ENCODE data around the gene TMEM138.

The TMEM138 gene

DNA sequence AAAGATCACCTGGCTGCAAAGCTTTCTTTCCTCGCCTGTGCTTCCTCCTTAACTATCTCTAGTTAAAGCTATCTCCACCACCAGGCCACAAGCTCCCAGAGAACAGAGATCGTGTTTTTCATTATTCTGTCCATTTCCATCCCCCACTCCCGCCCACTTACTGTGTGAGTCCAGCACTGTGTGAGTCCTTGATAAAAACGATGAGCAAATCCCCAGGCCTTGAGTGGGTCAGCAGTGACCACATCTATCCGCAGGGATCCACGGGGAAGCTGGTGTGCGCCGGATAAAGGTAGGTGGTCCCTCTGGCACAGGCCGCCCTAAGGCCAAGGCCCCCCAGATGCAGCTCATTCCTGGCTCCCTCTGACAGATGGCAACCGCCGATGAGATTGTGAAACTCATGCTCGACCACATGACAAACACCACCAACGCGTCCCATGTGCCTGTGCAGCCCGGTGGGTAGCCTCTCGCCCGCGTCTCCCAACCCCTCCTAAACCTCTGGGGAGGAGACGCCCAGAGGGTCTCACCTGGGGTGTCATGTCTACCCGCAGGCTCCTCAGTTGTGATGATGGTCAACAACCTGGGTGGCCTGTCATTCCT is 19.9 kb upstream of the TMEM138 start:
- DNase-seq (ENCODE audit: low read depth): no peak

DNA sequence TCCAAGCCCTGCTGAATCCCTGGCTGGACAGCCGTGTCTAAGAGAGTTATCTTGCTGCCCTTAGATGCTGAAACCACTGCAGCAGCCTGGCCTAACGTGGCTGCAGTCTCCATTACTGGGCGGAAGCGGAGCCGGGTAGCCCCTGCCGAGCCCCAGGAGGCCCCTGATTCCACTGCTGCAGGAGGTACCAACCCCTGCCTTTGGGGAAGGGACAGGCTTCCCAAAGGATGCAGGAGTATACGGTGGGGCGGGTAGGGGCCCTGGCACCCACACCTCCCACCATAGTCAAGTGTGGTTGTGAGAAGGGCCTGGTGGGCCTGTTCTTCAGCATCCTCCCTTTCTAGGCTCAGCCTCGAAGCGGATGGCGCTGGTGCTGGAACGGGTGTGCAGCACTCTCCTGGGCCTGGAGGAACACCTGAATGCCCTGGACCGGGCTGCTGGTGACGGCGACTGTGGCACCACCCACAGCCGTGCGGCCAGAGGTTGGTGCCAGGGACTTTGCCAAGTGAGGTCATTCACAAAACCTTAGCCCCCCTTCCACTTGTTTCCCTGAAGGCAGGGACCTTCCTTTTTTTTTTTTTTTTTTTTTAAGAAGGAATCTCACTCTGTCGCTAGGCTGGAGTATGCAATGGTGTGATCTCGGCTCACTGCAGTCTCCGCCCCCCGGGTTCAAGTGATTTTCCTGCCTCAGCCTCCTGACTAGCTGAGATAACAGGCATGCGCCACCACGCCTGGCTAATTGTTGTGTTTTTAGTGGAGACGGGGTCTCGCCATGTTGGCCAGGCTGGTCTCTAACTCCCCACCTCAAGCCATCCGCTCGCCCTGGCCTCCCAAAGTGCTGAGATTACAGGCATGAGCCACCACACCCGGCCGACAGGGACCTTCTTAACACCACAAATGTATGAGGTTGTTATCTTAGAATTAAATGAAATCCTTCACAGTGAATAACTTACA is 18.1 kb upstream of the TMEM138 start:
- DNase-seq (ENCODE audit: low read depth): no peak

DNA sequence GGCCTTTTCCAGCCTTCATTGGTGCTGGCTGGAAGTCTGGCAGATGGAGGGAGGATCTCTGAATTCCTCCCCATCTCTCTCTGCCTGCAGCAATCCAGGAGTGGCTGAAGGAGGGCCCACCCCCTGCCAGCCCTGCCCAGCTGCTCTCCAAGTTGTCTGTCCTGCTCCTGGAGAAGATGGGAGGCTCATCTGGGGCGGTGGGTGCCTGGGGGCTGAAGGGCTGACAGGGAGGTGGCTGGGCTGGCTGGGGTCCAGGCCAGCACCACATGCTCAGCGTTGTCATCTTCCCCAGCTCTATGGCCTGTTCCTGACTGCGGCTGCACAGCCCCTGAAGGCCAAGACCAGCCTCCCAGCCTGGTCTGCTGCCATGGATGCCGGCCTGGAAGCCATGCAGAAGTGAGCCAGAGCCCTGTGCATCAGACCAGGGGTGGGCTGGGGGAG is 17.0 kb upstream of the TMEM138 start:
- DNase-seq (ENCODE audit: low read depth): no peak

DNA sequence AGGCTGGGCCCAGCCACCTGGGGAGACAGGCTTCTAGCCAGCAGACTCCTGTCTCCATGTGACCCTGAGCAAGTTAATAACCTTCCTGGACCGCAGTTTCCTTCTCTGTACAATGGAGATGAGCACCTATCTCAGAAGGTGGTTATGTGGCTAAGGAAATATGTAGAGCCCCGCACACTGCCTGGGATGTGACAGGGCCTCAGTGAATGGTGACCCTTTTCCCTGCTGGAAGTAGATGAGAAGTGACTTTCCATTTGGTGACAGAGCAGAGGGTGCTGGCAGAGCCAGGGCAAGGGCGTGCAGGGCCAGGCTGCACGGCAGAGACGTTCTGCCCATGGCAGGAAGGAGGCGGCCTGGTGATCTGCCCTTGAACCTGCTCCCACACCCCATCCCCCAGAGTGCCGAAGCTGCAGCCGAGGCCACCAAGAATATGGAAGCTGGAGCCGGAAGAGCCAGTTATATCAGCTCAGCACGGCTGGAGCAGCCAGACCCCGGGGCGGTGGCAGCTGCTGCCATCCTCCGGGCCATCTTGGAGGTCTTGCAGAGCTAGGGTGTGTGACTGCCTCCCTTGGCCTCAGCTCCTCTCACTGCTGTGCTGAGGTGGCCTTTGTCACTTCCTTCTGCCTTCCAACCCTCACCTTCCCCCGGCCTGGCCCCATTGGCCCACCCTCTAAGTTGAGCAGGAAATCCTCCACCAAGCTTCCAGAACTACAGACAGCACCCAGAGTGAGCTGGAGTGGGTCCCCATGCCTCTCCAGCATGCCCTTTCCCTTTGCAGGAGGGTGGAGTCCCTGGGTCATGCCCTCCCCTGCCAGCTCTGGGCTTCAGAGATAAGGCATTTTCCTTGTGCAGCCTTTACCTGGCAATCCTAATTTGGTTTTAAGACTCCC is 16.0 kb upstream of the TMEM138 start:
- DNase-seq (ENCODE audit: low read depth): no peak

DNA sequence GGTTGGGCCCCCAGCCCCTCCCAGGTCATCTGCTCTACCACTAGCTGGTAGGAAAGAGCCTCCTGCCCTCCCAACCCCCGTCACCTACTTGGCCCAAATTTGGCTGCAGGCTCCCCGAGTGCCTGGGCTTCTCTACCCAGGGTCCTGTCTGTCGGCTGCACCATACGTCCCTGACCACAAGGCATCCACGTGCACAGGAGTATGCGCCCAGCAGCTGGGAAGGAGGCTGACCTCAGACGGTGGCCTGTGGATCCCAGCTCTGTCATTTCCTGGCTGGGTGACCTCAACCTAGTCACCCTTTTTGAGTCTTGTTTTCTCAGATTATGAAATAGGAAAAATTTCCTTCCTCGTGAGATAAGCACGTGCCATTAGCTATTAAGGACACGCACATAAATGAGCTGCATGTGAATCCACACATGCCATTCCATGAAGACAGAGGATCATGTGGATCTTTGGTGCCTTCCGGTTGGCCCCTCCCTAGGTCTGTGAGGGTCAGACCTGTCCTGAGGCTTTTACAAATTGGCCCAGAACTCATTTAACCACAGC is 14.2 kb upstream of the TMEM138 start:
- no peak for DNase-seq (ENCODE audit: low read depth)

DNA sequence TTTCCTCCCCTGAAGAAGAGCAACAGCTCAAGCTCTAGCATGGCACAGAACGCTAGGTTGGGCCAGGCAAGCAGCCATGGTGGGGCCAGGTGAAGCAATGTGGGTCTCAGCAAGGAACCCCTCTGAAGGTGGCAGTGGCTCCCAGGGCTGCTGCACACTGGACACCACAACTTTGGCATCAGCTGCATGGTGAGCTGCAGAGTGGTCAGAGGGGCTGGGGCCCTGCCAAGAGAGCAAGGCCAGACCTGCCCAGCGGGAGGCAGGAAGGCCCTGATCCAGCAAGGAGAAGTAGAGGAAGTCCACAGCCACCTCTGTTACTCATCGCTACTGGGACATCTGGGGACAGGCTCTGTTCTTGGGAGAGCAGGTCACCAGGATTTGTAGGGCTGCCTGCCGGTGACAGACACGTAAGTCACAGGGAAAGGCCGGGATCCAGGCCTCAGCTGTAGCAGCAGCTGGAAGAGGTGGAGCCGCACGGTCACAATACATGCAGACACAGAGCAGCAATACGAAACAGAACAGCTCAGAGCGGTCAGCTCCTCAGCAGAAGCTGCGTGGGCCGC is 12.9 kb upstream of the TMEM138 start:
- no peak for DNase-seq (ENCODE audit: low read depth)

DNA sequence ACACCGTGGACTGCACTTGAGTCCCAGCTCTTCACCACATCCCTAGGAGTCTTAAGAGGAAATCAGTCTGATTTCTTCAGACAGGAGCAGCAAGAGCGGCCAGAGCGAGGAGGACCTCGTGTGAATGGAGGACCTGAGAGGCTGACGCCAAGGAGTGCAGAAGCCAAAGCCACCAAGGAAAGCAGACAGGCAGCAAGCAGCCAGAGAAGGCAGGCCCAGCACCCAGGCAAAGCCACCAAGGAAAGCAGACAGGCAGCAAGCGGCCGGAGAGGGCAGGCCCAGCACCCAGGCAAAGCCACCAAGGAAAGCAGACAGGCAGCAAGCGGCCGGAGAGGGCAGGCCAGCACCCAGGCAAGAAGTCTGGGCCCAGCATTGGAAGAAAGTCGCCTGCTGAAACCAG is 12.3 kb upstream of the TMEM138 start:
- DNase-seq (ENCODE audit: low read depth): no peak

DNA sequence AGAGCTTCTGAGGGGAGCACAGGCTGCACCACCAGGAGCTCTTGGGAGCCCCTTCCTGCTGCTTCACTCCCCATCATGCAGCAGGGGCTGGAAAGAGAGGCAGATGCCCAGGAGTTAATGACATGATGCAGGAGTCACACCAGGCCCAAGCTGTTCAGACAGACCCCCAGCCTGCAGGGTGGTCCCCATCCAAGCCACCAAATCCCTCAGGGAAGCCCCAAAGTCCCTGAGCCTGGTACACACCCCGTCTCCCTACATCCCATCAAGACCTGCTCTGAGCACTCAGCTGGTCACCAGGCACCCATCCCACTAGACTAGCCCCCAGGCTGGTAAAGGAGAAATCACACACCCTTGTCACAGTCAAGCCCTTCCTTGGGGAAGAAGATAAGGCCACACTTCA is 11.8 kb upstream of the TMEM138 start:
- no peak for DNase-seq (ENCODE audit: low read depth)

DNA sequence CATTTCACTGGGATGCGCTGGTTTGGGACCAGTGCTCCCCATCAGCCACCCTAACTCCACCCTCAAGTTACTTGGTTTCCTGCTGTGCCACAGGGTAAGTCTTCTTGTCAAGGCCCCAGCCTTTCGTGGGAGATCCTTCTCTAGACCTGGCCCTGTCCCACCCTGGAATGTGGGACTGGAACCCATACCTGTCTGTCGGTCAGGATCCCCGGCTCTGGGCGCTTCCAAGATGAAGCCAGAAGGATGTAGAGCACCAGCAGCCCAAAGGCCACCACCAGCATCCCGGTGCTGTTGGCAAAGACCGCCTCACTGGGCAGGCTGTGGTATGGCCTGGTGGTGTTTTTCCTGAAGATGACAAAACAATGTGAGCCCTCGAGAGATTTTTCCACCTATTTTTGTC is 11.4 kb upstream of the TMEM138 start:
- DNase-seq (ENCODE audit: low read depth): no peak

DNA sequence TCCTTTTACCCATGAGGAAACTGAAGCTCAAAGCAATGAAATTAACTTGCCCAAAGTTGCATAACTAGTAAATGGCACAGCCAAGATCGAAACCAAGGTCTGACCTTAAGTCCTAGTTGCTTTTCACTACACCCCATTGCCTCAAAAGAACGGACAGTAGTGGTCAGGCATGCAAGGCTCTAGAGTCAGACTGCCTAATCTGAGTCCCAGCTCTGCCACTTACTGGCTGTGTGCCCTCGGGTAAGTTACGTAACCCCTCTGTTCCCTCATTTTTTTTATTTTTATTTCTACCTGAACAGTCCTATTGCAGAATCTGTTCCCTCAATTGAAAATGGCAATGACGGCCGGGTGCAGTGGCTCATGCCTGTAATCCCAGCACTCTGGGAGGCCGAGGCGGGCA is 10.1 kb upstream of the TMEM138 start:
- DNase-seq (ENCODE audit: low read depth): no peak

DNA sequence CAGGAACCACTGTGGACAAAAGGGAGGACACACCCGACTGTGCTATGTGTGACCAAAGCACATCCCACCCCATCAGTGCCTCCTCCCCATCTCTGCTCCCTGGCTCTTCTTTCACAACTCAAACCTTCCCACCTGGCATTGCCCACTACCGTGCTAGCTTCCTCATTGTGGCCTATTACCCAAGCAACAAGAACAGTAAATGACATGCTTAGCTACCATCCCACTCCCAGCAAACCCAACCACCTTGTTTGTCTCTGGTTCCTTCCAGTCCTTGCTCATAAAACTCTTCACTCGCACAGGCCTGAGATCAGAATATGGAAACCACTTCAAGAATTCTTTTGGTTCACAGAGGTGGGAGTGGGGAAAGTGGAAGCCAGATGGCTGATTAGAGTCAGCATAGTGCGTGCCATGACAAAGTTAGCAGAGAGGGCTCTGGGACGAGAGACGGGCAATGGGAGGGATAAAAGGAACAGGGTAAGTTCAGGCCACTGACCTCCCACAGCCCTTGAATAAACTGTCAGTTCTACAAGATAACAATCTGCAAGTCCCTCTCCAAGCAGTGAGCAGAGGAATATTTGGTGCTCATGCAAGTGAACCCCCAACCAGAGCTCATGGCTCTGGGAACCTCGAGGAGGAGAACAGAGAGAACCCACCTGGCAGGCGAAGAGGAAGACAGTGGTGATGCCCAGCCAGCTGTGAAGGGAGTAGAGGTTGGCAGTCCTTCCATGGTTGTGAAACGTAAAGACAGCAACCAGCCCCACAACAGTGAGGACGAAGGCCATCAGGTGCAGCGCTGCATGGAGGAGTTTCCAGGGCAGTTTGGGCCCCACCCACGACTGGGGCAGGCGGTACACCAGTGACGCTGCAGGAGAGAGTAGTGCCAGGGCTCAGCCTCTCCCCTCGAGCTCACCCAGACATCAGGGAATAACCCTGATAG is 8.8 kb upstream of the TMEM138 start:
- no peak for DNase-seq (ENCODE audit: low read depth)

DNA sequence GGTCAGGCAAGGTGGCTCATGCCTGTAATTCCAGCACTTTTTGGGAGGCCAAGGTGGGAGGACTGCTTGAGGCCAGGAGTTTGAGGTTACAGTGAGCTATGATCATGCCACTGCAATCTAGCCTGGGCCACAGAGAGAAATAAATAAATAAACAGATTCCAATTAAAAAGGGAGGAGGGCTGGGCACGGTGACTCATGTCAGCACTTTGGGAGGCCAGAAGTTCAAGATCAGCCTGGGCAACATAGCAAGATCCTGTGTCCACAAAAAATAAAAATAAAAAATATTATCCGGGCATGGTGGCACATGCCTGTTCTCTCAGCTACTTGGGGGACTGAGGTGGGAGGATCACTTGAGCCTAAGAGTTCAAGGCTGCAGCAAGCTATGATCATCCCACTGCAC is 8.0 kb upstream of the TMEM138 start:
- no peak for DNase-seq (ENCODE audit: low read depth)

DNA sequence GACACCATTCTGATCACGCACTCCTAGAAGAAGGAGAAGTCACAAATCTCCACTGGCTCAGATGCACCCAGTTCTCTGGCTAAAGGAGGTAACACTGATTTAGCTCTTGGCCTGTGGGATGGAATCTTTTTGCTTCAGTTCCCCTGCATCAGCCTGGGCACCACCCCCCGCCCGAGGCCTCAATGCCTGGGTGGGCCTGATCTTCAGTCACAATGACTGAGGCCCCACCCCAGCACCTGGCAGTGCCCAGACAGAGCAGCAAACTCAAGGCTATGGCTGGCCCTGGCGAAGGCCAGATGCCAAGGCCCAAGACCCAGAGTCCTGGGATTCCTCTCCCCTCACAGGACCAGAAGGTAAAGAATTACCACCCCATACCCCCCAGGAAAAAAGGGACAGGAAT is 5.5 kb upstream of the TMEM138 start:
- DNase-seq (ENCODE audit: low read depth): no peak

DNA sequence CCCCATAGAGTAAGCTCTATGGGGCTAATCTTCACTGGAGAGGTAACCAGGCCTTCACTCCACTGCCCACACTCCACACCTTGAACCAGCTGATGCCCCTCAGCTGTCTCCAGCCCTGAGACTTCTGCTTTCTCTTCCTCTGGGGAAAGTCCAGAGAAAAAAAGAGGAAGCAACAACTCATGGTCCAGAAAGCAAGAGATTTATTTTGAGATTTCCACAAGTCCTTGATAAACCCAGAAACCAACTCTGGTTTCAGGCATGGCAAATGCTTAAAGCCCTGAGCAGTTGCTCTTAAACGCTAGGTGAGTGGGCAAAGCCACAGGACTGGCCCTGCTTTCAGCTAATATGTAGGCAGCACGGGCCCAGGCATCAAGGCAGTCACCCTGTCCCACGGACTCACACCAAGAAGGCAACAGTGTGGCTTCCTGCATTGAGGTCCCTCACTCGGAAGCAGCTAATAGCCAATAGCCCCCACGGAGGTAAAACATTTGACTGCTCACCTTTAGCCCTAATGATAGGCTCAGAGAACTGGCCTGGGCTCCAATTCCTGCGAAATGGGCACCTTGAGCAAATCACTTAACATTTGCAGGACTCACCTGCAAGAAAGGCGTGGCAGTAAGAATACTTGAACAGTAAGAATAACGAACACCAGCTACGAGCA is 4.8 kb upstream of the TMEM138 start:
- DNase-seq (ENCODE audit: low read depth): no peak

DNA sequence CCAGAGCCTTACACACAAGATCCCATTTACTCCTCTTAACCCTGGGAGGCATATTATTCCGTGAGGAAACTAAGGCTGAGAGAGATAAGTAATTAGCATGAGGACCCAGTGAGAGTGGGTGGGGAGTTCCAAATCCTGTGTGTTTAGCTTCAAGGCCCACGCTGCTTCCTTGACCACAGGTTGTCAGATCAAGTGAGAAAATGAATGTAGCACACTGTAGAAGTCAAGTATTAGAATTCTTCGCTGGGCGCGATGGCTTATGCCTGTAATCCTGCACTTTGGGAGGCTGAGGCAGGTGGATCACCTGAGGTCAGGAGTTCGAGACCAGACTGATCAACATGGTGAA is 4.3 kb upstream of the TMEM138 start:
- no peak for DNase-seq (ENCODE audit: low read depth)

DNA sequence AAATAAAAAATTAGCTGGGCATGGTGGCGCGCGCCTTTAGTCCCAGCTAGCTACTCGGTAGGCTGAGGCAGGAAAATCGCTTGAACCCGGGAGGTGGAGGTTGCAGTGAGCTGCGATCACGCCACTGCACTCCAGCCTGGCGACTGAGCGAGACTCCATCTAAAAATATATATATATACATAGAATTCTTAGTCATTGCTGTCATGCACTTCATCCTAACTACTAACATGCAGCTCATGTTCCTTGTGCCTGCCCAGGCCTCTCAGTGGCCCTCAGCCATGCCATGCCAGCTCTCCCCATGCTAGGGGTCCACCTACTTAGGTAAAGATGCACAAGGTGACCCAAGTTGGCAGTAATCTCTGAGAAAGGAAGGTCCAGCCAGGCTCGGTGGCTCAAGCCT is 3.6 kb upstream of the TMEM138 start:
- DNase-seq (ENCODE audit: low read depth): no peak

DNA sequence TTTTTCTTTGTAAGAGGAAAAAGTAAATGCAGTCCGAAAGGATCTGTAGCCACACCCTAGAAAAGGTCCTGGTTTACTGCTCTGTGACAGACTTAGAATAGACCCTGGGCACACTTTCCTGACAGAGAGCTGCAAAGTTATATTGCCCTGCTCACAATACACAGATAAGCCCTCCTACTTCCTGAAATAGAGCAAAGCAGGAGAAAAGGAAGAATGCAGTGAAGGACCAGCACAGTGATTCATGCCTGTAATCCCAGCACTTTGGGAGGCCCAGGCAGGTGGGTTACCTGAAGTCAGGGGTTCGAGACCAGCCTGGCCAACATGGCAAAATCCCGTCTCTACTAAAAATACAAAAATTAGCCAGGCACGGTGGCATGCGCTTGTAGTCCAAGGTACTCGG is 2.7 kb upstream of the TMEM138 start:
- DNase-seq (ENCODE audit: low read depth): no peak

DNA sequence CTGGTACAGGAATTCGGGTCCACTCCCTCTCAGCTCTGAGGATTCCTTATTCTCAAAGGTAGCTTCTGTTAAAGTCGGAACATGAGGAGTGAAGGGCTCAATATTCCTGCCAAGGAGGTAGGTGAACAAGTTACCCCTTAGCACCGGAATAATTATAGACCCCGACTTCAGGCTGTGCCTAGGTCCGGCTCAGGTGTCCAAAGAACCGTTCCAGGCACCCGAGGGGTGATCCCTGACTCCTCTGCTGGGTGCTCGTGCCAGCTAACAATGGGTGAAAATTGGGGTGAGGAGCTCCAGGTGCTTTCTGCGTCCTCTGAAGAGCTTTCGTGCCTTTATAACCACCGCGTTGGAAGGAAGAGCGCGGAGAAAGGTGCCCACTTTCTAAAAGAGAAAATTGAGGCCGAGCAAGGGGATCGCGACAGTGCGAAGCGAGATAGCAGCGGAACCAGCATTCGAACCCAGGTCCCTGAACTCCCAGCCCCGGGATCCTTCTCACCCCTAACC is 885 bp upstream of the TMEM138 start:
- no peak for DNase-seq (ENCODE audit: low read depth)

DNA sequence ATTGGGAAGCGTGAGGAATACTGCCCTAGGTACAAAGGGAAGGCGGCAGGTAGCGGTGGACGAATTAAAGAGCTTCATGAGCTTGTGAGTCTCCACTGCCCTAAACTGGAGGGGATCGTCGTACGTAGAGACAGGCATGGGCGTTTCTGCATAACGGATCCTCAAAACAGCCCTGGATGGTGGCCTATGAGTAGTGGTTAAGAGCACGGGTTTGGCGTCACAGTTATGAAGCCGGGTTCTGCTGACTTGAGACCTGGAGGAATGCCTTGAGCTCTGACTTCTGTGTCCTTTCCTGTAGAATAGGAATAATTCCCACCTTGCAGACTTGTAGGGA is 335 bp downstream of the TMEM138 start:
- DNase-seq (ENCODE audit: low read depth): no peak

DNA sequence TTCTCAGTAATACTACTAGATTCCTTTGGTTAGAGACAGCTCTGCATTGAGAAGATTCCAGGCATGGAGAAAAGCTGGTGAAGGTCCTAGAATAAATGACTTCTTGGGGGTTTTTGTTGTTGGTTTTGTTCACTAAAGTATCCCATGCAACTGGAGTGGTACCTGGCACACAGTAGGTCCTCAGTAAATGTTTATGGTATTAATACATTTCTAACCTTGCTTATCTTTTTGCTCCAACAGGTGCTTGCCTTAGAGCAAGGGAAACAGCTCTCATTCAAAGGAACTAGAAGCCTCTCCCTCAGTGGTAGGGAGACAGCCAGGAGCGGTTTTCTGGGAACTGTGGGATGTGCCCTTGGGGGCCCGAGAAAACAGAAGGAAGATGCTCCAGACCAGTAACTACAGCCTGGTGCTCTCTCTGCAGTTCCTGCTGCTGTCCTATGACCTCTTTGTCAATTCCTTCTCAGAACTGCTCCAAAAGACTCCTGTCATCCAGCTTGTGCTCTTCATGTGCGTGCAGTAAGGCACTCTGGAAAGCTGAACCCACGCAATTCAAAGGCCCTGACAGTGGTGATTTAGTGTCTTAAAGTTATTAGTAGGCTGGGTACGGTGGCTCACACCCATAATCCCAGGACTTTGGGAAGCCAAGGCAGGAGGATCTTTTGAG is 2.0 kb downstream of the TMEM138 start:
- no peak for DNase-seq (ENCODE audit: low read depth)

All from HS-27A (cell line).